Measurements from ENCODE around the gene OR1E1.
"Not testable (repeated sequence)": the region's sequence is repeated elsewhere in the genome, so short reads cannot be mapped to it uniquely, and the experiment has no call there.

The OR1E1 gene

DNA sequence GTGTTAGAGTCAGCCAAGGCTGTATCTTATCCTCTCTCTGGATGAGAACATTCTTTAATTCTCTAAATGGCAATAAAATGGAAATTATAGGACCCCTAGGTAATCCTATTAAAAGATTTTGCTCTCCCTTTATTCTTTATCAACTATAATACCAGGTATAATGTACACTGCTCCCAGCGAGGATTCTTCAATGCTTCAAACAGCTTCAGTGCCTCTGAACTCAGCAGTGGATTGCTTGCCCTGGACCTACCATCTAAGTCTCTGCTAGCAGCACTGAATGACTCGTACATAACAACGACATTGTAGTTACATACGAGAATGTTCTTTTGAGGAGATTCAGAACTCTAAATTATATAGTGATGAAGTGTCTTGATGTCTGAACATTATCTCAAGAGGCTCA, 8.4 kb downstream of the OR1E1 start:
- no peak for DNase-seq
- 78% methylated on average over 1 of the region's 4 CpGs for WGBS (ENCODE audit: insufficient coverage)
- Histone ChIP-seq H3K27ac (ENCODE audit: insufficient read depth in 1 of 2, low read depth in 1 of 2, low read length in 2 of 2, poor library complexity in 1 of 2, severe bottlenecking in 2 of 2) (no peak overlapping the region), H3K36me3 (ENCODE audit: control insufficient read depth in 4 of 4, insufficient read depth in 4 of 4, low read length in 3 of 4) (no peaks in the 10 kb centered on the region), H3K4me3 (ENCODE audit: control insufficient read depth in 1 of 7, extremely low read depth in 1 of 7, insufficient read depth in 4 of 7, low read depth in 2 of 7, low read length in 6 of 7) (no peak overlapping the region), H3K4me1 (ENCODE audit: control extremely low read depth in 1 of 4, control insufficient read depth in 4 of 4, insufficient read depth in 4 of 4, low read length in 3 of 4) (peaks cover 0 to 7% (median 2%) of the 10 kb centered on the region in 4 experiments), H3K27me3 (replicated peaks in 2 of 5; ENCODE audit: control insufficient read depth in 4 of 5, insufficient read depth in 5 of 5, low read length in 4 of 5) (peaks cover 0 to 34% (median 7%) of the 10 kb centered on the region in 5 experiments), H3K9me3 (ENCODE audit: control extremely low read depth in 1 of 5, control insufficient read depth in 4 of 5, insufficient read depth in 2 of 5, low read depth in 1 of 5, low read length in 4 of 5) (peaks cover 0 to 6% (median 1%) of the 10 kb centered on the region in 5 experiments)
- CTCF ChIA-PET, result interaction anchor here (0.9 kb wide), 1 partner anchor 13 kb away, joined by 3 read pairs; no protein-coding TSS in a partner anchor
- POLR2A ChIA-PET, result interaction anchor here (0.5 kb wide), 1 partner anchor 143 kb away, joined by 3 read pairs; no protein-coding TSS in a partner anchor

DNA sequence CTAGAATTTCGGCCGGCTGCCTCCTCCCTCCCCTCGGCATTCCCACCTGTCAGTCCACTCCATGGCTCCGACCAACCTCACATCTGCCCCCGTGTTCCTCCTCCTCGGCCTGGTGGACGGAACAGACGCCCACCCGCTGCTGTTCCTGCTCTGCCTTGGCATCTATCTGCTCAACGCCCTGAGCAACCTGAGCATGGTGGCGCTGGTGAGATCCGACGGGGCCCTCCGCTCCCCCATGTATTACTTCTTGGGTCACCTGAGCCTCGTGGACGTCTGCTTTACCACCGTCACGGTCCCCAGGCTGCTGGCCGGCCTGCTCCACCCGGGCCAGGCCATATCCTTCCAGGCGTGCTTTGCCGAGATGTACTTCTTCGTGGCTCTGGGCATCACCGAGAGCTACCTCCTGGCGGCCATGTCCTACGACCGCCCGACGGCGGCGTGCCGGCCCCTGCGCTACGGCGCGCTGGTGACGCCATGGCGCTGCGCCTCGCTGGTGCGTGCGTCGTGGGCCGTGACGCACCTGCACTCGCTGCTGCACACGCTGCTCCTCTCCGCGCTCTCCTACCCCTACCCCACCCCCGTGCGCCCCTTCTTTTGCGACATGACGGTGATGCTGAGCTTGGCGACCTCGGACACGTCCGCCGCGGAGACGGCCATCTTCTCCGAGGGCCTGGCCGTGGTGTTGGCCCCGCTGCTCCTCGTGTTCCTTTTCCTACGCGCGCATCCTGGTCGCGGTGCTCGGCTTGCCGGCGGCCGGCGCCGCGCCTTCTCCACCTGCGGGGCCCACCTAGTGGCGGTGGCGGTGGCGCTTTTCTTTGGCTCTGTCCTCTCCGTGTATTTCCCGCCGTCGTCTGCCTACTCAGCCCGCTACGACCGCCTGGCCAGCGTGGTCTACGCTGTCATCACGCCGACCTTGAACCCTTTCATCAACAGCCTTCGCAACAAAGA, 12.1 kb downstream of the OR1E1 start, which contains the start of gene OR3A2:
Gene OR3A2 (minus strand): TSS at position 440 of the 948 bp plus-strand sequence.
- no peak within 1 kb of the TSS for H3K27ac ChIP-seq (ENCODE audit: insufficient read depth in 1 of 2, low read depth in 1 of 2, low read length in 2 of 2, poor library complexity in 1 of 2, severe bottlenecking in 2 of 2)
- POLR2A ChIA-PET, result no interaction called here
- DNase-seq, result peak; percentile 44 to 81 (median 57)
- WGBS (ENCODE audit: insufficient coverage), result 33% methylated on average over 82 of the region's 92 CpGs
- peaks cover 0 to 4% (median 1%) of the 10 kb centered on the region in 5 experiments for H3K9me3 ChIP-seq (ENCODE audit: control extremely low read depth in 1 of 5, control insufficient read depth in 4 of 5, insufficient read depth in 2 of 5, low read depth in 1 of 5, low read length in 4 of 5)
- peak within 1 kb of the TSS in 4 of 7 experiments; percentile 4 to 66 (median 52) for H3K4me3 ChIP-seq (ENCODE audit: control insufficient read depth in 1 of 7, extremely low read depth in 1 of 7, insufficient read depth in 4 of 7, low read depth in 2 of 7, low read length in 6 of 7)
- peaks cover 0 to 7% (median 2%) of the 10 kb centered on the region in 4 experiments for H3K4me1 ChIP-seq (ENCODE audit: control extremely low read depth in 1 of 4, control insufficient read depth in 4 of 4, insufficient read depth in 4 of 4, low read length in 3 of 4)
- CTCF ChIA-PET, result no interaction called here
- H3K36me3 ChIP-seq (ENCODE audit: control insufficient read depth in 4 of 4, insufficient read depth in 4 of 4, low read length in 3 of 4), result no peaks in the 10 kb centered on the region
- peaks cover 0 to 39% (median 7%) of the 10 kb centered on the region in 5 experiments for H3K27me3 ChIP-seq (replicated peaks in 2 of 5; ENCODE audit: control insufficient read depth in 4 of 5, insufficient read depth in 5 of 5, low read length in 4 of 5)

DNA sequence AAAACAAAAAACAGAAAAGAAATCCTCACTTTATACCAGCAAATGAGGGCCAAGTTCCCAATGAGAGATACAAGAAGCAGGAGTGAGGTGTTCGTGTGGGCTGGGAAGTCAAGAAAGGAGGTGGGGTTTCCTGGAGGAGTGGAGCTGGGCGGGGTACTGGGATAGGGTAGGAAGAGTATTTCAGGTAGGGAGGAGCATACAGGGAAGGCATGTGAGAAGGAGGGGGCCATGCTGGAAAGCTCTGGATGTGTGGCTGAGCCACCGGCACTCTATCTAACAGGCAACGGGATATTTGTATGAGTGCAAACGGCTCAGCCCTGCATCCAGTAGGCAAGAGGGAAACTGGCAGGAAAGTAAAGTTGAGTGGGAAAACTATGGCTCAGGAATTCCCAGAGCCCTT, 16.3 kb downstream of the OR1E1 start:
- 94% methylated on average over 5 of the region's 5 CpGs for WGBS (ENCODE audit: insufficient coverage)

DNA sequence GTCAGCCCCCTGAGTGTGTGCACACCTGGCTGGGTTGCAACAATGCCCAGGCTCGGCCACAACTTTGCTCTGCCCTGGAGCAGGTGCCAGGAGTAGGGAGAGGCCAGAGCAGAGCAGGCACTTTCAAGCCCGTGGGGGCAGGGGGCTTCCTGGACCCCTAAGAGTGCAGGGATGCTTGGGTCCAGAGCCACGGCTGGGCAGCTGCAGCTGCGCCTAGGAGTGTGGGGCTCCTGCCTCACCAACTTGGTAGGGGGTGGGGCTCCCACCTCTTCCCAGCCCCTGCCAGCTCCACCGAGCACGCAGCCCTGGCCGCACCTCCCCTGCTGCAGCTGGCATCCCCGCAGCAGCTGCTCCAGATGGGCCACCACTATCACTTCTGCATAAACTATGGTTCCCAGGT, 19.9 kb downstream of the OR1E1 start:
- peaks cover 0 to 11% (median 0%) of the 10 kb centered on the region in 5 experiments for H3K27me3 ChIP-seq (replicated peaks in 2 of 5; ENCODE audit: control insufficient read depth in 4 of 5, insufficient read depth in 5 of 5, low read length in 4 of 5)
- no peaks in the 10 kb centered on the region for H3K36me3 ChIP-seq (ENCODE audit: control insufficient read depth in 4 of 4, insufficient read depth in 4 of 4, low read length in 3 of 4)
- no peak overlapping the region for H3K4me3 ChIP-seq (ENCODE audit: control insufficient read depth in 1 of 7, extremely low read depth in 1 of 7, insufficient read depth in 4 of 7, low read depth in 2 of 7, low read length in 6 of 7)
- H3K4me1 ChIP-seq (ENCODE audit: control extremely low read depth in 1 of 4, control insufficient read depth in 4 of 4, insufficient read depth in 4 of 4, low read length in 3 of 4), result no peaks in the 10 kb centered on the region
- peaks cover 0 to 19% (median 0%) of the 10 kb centered on the region in 5 experiments for H3K9me3 ChIP-seq (ENCODE audit: control extremely low read depth in 1 of 5, control insufficient read depth in 4 of 5, insufficient read depth in 2 of 5, low read depth in 1 of 5, low read length in 4 of 5)
- WGBS (ENCODE audit: insufficient coverage), result 94% methylated on average over 5 of the region's 8 CpGs
- POLR2A ChIA-PET, result no interaction called here
- no peak overlapping the region for H3K27ac ChIP-seq (ENCODE audit: insufficient read depth in 1 of 2, low read depth in 1 of 2, low read length in 2 of 2, poor library complexity in 1 of 2, severe bottlenecking in 2 of 2)
- no peak for DNase-seq
- CTCF ChIA-PET, result no interaction called here

More for the DNA sequence above, 16.3 kb downstream of the OR1E1 start:
- ChIA-PET POLR2A (no interaction called here), CTCF (no interaction called here)
- Histone ChIP-seq H3K27ac (ENCODE audit: insufficient read depth in 1 of 2, low read depth in 1 of 2, low read length in 2 of 2, poor library complexity in 1 of 2, severe bottlenecking in 2 of 2) (no peak overlapping the region), H3K27me3 (replicated peaks in 2 of 5; ENCODE audit: control insufficient read depth in 4 of 5, insufficient read depth in 5 of 5, low read length in 4 of 5) (peaks cover 0 to 36% (median 4%) of the 10 kb centered on the region in 5 experiments), H3K36me3 (ENCODE audit: control insufficient read depth in 4 of 4, insufficient read depth in 4 of 4, low read length in 3 of 4) (no peaks in the 10 kb centered on the region), H3K4me1 (ENCODE audit: control extremely low read depth in 1 of 4, control insufficient read depth in 4 of 4, insufficient read depth in 4 of 4, low read length in 3 of 4) (peaks cover 0 to 7% (median 2%) of the 10 kb centered on the region in 4 experiments), H3K4me3 (ENCODE audit: control insufficient read depth in 1 of 7, extremely low read depth in 1 of 7, insufficient read depth in 4 of 7, low read depth in 2 of 7, low read length in 6 of 7) (no peak overlapping the region), H3K9me3 (ENCODE audit: control extremely low read depth in 1 of 5, control insufficient read depth in 4 of 5, insufficient read depth in 2 of 5, low read depth in 1 of 5, low read length in 4 of 5) (peaks cover 0 to 3% (median 0%) of the 10 kb centered on the region in 5 experiments)
- no peak for DNase-seq

DNA sequence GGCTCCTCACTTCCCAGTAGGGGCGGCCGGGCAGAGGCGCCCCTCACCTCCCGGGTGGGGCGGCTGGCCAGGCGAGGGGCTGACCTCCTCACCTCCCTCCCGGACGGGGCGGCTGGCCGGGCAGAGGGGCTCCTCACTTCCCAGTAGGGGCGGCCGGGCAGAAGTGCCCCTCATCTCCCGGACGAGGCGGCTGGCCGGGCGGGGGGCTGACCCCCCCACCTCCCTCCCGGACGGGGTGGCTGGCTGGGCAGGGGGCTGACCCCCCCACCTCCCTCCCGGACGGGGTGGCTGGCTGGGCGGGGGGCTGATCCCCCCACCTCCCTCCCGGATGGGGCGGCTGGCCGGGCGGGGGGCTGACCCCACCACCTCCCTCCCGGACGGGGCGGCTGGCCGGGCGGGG, 27.0 kb downstream of the OR1E1 start:
- H3K27me3 ChIP-seq (replicated peaks in 2 of 5; ENCODE audit: control insufficient read depth in 4 of 5, insufficient read depth in 5 of 5, low read length in 4 of 5); DNase-seq; H3K4me3 ChIP-seq (ENCODE audit: control insufficient read depth in 1 of 7, extremely low read depth in 1 of 7, insufficient read depth in 4 of 7, low read depth in 2 of 7, low read length in 6 of 7); CTCF ChIA-PET; POLR2A ChIA-PET; H3K4me1 ChIP-seq (ENCODE audit: control extremely low read depth in 1 of 4, control insufficient read depth in 4 of 4, insufficient read depth in 4 of 4, low read length in 3 of 4); H3K27ac ChIP-seq (ENCODE audit: insufficient read depth in 1 of 2, low read depth in 1 of 2, low read length in 2 of 2, poor library complexity in 1 of 2, severe bottlenecking in 2 of 2); H3K36me3 ChIP-seq (ENCODE audit: control insufficient read depth in 4 of 4, insufficient read depth in 4 of 4, low read length in 3 of 4): not testable (repeated sequence)
- no CpG with 5 or more reads among the region's 31 CpGs for WGBS (ENCODE audit: insufficient coverage)
- peaks cover 0 to 25% (median 0%) of the 10 kb centered on the region in 5 experiments for H3K9me3 ChIP-seq (ENCODE audit: control extremely low read depth in 1 of 5, control insufficient read depth in 4 of 5, insufficient read depth in 2 of 5, low read depth in 1 of 5, low read length in 4 of 5)

All from common myeloid progenitor, CD34-positive (primary cell).